NCI-H1436 (cell line): ENCODE measurements around the gene CEND1.
"Not testable (repeated sequence)": the region's sequence is repeated elsewhere in the genome, so short reads cannot be mapped to it uniquely, and the experiment has no call there.

Source experiments
- DNase-seq: peaks from one replicate; lab custom pipeline; 2025; lab: John Stamatoyannopoulos, UW

Gene CEND1

DNA sequence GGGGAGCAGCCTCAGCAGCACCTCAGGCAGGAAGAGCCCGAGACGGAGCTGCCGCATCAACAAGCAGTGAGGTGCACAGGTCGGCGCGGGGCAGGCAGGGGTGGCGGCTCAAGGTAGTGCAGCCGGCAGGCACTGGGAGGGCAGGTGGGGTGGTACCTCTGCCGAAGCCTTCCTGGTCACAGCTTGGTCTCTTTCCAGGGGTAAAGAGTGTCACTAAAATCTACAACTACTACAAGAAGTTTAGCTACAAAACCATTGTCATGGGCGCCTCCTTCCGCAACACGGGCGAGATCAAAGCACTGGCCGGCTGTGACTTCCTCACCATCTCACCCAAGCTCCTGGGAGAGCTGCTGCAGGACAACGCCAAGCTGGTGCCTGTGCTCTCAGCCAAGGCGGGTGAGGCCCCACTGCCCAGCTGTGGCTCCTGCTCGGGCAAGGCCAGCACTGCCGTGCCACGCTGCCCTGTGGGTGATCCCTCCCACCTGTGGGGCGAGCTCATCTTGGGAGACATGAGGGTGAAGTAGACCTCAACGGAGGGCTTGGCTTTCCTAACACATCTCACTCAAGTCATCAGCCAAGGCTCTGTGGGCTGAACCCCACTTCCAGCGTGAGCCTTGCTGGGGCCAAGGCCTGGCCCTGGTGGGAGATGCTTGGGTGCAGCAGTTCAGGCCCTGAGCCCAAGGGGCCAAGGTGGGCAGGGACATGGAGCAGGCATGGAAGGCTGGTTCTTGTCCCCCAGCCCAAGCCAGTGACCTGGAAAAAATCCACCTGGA lies 26.2 kb downstream of the CEND1 start:
- DNase-seq = no peak

DNA sequence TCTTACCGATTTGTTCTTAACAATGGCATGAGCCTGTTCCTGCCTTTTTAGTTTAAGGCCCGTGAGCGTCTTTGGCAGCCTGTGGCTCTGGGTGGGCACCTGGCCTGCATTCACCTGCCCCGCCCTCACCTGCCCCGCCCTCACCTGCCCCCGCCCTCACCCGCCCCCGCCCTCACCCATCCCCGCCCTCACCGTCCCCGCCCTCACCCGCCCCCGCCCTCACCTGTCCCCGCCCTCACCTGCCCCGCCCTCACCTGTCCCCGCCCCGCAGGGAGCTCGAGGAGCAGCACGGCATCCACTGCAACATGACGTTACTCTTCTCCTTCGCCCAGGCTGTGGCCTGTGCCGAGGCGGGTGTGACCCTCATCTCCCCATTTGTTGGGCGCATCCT lies 26.8 kb downstream of the CEND1 start:
- DNase-seq = no peak

DNA sequence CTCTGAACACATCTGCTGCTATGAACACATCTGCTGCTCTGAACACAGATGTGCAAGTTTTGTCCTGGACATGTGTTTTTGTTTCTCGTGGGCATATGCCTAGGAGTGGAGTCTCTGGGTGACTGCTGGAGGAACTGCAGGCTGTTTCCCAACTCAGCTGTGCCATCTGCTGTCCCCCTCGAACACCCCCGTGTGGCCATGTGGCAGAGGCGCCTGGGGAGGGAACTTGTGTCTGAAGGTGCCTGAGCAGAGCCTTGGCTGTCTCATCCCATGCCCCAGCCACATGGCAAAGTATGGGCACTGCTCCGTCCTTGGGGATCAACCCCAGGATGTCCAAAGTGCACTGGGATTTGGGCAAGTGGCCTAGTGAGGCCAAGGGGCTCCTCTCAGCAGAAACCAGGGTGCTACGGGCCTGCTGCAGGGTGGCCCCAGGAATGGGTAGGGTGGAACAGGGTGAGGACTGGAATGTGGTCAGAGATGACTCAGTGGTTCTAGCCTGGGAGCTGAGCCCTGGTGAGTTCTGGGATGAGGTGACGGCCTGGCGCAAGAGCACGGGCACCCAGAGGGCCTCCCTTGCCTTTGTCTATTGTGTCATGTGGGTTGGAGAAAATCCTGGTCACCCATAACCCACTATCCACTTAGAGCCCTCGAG lies 27.3 kb downstream of the CEND1 start:
- DNase-seq = no peak

DNA sequence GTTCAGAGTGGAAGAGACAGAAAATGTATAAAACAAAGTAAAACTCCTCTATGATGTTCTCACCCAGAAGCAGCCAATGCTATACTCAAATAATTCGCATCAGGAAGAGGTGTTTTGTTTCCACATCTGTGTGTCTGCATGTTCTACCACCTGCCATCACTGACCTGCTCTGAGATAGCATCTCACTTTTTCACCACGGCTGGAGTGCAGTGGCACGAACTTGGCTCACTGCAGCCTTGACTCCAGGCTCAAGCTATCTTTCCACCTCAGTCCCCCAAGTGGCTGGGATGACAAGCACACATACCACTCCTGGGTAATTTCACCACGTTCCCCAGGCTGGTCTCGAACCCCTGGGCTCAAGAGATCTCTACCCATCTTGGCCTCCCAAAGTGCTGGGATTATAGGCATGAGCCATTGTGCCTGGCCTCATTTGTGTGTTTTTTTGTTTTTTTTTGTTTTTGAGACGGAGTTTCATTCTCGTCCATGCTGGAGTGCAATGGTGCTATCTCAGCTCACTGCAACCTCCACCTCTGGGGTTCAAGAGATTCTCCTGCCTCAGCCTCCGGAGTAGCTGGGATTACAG lies 28.3 kb downstream of the CEND1 start:
- DNase-seq = no peak

DNA sequence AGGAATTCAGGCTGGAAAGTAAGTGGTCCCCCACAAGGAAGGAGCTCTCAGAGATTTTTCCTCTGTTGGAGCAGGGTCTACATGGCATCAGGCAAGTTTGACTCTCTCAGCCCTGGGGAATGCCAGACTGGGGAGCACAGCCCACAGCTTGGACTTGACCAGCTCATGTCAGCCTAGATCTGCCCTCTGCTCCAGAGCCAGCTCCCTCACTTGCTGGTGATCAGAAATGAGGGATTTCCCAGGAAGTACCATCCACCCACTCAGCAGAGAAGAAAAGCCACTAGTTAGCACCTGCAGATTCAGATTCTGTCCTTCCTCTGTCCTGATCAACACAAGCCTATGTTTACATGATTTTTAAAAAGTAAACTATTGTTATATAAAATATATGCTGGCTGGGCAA lies 29.7 kb downstream of the CEND1 start:
- no peak for DNase-seq

DNA sequence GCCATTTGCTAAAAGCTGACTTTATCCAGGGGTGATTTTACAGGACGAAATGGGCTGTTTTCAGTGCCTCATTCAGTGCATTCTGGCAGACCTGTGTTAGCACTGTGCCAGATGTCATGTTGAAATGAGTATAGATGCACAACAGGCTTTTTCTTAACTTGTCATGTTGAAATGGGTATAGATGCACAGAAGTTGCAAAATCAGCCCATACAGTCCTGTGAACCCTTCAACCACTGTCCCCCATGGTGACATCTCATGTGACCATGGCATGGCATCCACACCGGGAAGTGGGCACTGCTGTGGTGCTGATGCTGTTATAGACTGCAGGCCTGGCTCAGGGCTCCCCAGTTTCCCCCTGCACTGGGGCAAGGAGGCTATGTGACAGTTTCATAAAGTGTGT lies 40.2 kb downstream of the CEND1 start:
- no peak for DNase-seq

DNA sequence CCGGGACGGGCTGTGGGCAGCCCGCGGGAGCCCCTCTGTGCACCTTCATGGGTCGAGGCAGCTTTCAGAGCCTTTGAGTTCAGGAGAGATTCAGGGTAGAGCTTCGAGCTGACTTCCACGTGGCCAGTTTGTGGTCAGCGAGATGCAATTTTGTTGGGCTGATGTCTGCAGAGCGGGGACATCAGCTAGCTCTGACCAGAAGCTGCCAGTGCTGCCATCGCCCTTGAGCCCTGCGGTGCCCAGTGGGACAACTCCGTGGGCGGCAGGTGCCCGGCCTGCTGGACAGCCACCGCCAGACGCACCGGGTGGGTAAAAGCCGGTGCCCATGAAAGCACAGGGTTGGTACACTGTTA lies 41.9 kb downstream of the CEND1 start:
- no peak for DNase-seq

DNA sequence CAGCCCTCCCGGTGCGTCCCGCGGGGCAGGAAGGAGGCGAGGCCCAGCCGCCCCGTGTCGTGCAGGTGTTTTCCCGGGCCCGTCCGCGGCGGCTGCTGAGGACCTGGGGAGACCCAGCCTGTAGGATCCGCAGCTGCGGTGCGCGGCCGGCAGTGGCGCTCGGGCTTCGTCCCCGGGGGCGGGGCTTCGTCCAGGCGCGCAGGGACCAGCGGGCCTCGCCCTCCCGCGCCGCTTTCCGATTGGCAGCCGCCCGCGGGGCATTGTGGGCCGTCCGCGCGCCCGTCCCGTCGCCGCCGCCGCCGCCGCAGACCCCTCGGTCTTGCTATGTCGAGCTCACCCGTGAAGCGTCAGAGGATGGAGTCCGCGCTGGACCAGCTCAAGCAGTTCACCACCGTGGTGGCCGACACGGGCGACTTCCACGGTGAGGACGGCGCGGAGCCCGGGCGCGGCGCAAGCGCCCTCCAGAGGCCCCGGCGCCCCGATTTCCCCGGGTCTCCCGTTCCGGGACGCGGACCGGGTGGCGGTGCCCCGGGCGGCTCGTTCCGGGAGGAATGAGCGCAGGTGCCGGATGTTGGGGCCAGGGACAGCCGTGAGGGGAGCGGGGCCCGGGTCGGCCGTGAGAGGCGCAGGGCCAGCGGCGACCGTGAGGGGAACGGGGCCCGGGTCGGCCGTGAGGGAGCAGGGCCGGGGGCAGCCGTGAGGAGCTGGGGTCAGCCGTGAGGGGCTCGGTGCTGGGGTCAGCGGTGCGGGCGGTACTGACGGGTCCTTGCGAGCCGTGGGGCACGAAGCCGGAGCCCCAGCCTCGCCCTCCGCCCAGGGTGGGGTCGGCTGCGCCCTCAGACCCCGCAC lies 42.5 kb downstream of the CEND1 start, which contains the start of gene TALDO1:
TALDO1 (plus strand) TSS at position 307 of the 849 bp plus-strand sequence; CDS start at position 325, 18 bp downstream.
- peak; percentile 90 for DNase-seq

DNA sequence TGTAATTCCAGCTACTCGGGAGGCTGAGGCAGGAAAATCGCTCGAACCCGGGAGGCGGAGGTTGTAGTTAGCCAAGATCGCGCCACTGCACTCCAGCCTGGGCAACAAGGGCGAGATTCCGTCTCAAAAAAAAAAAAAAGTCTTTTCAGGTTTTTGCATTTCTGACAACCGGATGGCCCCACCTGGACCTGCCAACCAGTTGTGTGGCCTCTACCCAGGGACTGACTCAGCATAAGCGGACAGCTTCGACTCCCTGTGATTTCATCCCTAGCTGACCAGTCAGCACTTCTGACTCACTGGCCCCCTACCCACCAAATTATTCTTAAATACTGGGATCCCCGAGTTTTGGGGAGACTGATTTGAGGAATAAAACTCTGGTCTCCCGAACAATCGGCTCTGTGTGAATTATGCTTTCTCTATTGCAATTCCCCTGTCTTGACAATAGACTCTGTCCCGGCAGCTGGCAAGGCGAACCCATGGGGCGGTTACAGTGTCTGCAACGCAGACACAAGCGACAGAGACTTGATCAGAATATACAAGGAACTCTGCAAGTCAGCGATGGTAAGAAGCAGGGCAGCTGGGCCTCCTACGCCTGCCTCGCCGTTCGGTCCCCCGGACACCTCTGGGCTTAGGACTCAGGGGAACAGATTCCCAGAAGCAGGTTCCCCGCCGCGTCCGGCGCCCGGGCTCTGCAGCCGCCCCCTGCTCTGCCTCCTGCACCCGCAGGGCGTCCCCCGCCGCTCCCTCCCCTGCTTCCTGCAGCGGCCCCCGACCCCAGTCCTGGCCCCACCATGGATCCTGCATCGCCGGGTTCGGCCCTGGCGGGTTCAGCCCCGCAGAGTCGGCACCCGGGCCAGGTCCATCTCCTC lies 43.4 kb downstream of the CEND1 start:
- no peak for DNase-seq

DNA sequence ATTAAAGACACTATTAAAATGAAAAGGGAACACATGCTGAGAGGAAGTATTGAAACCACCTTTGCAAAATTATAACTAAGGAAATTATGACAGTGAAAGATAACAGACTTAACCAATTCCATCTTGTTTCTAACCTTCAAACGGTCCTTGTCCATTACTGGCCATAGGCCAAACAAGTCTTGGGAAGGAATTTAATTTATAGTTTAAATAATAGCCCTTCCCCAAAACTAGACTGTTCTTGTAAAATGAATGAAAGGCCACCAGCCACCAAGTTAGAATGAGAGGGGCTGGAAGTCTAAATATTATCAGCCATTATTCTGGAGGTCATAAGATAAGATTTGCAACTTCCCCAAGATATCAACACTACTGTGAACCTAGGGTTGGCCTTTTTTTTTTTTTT lies 44.5 kb downstream of the CEND1 start:
- DNase-seq = no peak

DNA sequence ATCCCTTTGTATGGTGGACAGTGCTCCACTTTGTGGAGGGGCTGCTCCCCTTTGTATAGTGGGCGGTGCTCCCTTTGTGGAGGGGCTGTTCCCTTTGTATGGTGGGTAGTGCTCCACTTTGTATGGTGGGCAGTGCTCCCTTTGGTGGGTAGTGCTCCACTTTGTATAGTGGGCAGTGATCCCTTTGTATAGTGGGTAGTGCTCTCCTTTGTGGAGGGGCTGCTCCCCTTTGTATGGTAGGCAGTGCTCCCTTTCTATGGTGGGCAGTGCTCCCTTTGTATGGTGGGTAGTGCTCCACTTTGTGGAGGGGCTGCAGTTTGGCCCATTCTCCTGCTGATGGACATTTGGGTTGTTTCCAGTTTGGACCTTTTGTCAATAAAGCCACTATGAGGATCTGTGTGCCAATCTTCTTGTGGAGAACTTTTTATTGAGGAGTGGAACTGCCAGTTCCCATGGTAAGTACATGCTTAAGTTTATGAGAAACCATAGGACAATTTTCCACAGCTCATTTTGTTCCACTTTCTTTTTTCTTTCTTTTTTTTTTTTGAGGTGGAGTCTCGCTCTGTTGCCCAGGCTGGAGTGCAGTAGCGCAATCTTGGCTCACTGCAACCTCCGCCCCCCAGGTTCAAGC lies 47.2 kb downstream of the CEND1 start:
- no peak for DNase-seq

DNA sequence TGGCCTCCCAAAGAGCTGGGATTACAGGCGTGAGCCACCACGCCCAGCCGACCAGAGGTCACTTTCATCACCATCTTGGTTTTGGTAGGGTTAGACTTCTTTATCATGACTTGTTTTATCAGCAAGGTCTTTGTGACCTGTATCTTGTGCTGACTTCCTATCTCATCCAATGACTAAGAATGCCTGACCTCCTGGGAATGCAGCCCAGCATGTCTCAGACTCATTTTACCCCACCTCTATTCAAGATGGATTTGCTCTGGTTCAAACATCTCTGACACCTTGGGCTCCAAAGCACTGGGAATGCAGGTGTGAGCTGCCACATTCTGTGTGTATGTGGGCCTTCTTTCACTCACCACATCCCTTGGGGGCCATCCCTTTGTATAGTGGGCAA lies 47.7 kb downstream of the CEND1 start:
- DNase-seq = no peak

DNA sequence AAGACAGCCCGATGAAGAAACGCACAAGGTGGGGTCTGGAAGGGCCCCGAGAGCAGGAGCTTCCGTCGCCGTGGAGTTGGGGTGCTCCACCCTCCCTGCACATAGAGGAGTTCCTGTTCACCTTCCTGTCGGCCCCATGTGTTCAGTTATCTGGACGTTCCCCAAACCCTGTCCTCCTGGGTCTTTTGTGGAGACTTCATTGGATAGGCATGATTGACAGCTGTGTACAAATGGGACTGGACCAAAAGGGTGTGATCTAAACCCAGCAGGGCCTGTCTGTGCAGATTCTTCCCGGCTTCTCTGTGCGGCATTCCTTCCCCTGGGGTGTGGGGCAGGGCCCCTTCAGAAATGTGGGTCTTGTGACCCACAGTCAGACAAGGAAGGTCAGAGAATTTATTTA lies 52.0 kb downstream of the CEND1 start:
- DNase-seq = not testable (repeated sequence)

DNA sequence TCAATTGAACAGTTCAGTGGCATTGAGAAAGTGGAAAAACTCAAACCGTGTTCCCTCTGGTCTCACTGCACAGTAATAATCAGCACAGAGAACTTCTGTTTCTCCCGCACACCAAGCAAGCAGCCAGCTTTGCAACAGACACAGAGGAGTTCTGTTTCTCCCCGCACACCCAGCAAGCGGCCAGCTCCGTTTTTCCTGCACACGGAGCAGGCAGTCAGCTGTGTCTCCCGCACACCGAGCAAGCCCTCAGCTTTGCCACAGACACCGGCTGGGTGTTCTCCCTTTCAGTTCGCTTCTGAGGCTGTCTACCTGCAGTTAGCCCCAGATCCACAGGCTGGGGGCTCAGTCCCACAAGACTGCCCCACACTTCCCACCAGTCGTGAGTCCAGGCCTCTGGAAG lies 52.5 kb downstream of the CEND1 start:
- DNase-seq = no peak
